HG03025 (cell line): ENCODE measurements around the gene DLX6.
"Not testable (repeated sequence)": the region's sequence is repeated elsewhere in the genome, so short reads cannot be mapped to it uniquely, and the experiment has no call there.

ENCODE experiments used
- ATAC-seq: cut with Tn5 transposase; IDR thresholded peaks from one replicate; pipeline ENCODE4 v1.9.1; 2021; ENCODE audit warnings: mild to moderate bottlenecking, moderate library complexity; ENCODE audit not compliant: unreplicated experiment, low FRiP score

DLX6 gene

GRCh38 chr7:97021747-97022490, 16.6 kb downstream of the DLX6 start:
- no peak for ATAC-seq

- no peak for ATAC-seq
Measured at GRCh38 chr7:97022491-97023306, 17.3 kb downstream of the DLX6 start.

GRCh38 chr7:97024209-97025129, 19.1 kb downstream of the DLX6 start, which contains the start of gene DLX5:
DLX5 (minus strand) TSS chr7:97024831; CDS start chr7:97024623, 208 bp downstream.
- no peak for ATAC-seq

- ATAC-seq, result no peak
Measured at GRCh38 chr7:97025130-97025499, 19.8 kb downstream of the DLX6 start.

- ATAC-seq, result no peak
Measured at GRCh38 chr7:97025983-97026714, 20.8 kb downstream of the DLX6 start.

- no peak for ATAC-seq
Measured at GRCh38 chr7:97026715-97027426, 21.5 kb downstream of the DLX6 start.

- peak; percentile 82 for ATAC-seq
Measured at GRCh38 chr7:97027427-97028234, 22.3 kb downstream of the DLX6 start.

GRCh38 chr7:97034213-97034852, 29.0 kb downstream of the DLX6 start:
- not testable (repeated sequence) for ATAC-seq

GRCh38 chr7:97039374-97040065, 34.2 kb downstream of the DLX6 start:
- no peak for ATAC-seq

GRCh38 chr7:97043281-97043680, 37.9 kb downstream of the DLX6 start:
- ATAC-seq, result no peak
